Retinal pigment epithelial cell (primary cell): ENCODE measurements around the gene CXCL17.
"Not testable (repeated sequence)": the region's sequence is repeated elsewhere in the genome, so short reads cannot be mapped to it uniquely, and the experiment has no call there.

Experiments
- DNase-seq: peaks from one replicate; pipeline ENCODE4 v3.0.0-alpha.2; 2010; ENCODE audit warnings: low read depth
- H3K4me3 ChIP-seq: 2 replicates; pipeline ENCODE4 v1.5.1; 2011; ENCODE audit warnings: mild to moderate bottlenecking, low read length, control low read depth, moderate library complexity
- TF ChIP-seq, protein P1 (sequence below): conservative IDR thresholded peaks from 2 replicates; pipeline ENCODE4 v1.5.1; 2011; ENCODE audit warnings: low read depth, low read length, control low read depth, inconsistent platforms

CXCL17 gene

DNA sequence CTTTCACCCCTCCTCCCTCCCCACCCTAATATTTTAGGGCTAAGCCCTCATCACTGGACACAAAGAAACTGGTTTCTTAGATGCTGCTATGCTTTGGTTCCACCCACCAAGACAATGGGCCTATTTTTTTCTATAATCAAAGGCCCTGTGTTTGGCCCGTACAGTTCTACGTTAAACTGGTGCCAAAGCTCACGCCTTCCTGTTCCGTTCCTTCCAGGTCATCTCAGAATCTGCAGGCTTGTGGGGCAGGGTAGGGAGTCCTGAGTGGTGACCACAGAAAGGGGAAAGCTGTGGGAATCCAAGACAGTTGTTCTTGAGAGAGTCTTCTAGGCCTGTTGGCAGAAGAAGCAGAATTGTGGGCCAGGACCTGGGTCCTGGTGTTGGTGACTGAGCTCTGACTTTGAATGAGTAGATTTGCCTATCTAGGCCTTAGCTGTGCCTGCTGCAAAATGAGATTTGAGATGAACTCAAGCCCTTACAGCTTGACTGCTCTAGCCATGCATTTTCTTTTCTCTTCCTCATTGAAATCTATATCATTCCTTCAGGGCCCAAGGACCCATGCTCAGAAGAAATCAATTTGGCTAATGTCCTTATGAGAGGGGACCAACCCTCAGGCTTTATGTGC, 19.1 kb upstream of the CXCL17 start:
- TF ChIP-seq, protein P1, sequence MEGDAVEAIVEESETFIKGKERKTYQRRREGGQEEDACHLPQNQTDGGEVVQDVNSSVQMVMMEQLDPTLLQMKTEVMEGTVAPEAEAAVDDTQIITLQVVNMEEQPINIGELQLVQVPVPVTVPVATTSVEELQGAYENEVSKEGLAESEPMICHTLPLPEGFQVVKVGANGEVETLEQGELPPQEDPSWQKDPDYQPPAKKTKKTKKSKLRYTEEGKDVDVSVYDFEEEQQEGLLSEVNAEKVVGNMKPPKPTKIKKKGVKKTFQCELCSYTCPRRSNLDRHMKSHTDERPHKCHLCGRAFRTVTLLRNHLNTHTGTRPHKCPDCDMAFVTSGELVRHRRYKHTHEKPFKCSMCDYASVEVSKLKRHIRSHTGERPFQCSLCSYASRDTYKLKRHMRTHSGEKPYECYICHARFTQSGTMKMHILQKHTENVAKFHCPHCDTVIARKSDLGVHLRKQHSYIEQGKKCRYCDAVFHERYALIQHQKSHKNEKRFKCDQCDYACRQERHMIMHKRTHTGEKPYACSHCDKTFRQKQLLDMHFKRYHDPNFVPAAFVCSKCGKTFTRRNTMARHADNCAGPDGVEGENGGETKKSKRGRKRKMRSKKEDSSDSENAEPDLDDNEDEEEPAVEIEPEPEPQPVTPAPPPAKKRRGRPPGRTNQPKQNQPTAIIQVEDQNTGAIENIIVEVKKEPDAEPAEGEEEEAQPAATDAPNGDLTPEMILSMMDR = no peak
- DNase-seq = no peak
- no peak overlapping the region for H3K4me3 ChIP-seq

DNA sequence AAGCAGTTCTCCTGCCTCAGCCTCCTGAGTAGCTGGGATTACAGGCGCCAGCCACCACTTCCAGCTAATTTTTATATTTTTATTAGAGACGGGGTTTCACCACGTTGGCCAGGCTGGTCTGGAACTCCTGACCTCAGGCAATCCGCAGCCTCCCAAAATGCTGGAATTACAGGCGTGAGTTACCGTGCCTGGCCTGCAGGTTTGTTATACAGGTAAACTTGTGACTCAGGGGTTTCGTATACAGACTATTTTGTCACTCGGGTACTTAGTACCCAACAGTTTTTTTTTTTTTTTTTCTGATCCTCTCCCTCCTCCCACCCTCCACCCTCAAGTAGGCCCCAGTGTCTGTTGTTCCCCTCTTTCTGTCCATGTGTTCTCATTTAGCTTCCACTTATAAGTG, 18.5 kb upstream of the CXCL17 start:
- DNase-seq, H3K4me3 ChIP-seq: not testable (repeated sequence)

DNA sequence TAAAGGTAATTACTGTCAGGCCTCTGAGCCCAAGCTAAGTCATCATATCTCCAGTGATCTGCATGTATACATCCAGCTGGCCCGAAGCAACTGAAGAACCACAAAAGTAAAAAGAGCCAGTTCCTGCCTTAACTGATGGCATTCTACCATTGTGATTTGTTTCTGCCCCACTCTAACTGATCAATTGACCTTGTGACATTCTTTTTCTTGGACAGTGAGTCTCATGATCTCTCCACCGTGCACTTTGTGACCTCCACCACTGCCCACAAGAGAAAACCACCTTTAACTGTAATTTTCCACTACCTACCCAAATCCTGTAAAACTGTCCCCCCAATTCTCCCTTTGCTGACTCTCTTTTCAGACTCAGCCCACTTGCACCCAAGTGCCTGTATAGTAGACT, 17.2 kb upstream of the CXCL17 start:
- no peak overlapping the region for H3K4me3 ChIP-seq
- no peak for DNase-seq
- TF ChIP-seq, protein P1 = no peak

DNA sequence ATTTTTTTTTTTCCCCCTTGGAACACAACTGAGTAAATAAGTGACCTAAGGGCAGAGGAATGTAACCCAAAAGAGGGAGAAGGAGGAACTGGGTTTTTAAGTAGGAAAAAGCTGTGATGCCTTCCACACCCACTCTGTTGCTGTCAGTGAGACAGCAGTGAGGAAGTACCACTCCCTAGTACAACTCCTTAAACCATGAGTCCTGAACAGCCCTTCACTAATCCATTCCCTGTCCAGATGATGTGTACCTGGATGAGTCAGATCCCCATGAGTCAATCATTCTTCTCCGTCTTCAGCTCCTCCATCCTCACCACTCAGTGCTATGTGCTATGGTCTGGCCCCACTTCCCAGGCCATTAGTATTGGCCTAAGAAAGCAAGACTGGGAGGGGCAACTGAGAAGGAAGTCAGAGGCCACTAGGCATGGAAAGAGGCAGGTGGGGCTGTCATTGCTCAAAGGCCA, 12.9 kb upstream of the CXCL17 start:
- H3K4me3 ChIP-seq = no peak overlapping the region
- DNase-seq = no peak
- TF ChIP-seq, protein P1 = no peak

DNA sequence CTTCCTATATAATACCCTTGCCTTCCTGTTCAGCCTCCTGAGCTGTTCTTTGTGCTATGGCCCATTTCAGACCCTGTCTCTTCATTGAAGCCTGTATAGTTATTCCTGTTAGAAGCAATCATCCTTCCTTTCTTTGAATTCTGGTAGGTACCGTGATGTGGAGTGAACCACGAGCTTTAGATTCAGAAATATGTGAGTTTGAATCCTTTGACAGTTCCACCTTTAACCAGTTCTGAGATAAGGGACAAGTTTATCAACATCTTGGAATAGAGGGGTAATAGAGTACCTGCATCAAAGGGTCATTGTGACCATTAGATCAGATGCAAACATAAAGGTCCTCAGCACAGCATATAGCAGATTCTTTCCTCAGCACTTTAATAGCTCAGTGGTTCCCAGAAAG, 12.3 kb upstream of the CXCL17 start:
- TF ChIP-seq, protein P1 = no peak
- no peak overlapping the region for H3K4me3 ChIP-seq
- DNase-seq = no peak

DNA sequence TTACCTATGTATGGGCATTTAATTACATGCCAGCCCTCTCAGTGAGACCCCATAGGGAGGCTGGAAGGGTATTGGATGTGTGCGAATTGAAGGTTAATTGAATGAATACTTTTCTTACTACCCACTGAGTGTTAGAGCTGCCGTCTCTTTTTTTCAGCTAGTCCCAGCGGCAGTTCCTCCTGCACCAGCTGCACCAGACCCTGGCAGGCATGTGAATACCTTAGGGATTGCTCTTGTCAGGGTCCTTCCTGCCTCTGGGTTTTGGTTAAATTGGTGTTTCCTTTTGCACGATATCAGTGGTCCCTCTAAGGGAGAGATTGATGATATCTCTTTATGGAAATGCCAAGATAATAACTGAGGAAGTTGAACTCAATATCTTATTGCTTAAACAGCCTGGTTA, 9.8 kb upstream of the CXCL17 start:
- no peak overlapping the region for H3K4me3 ChIP-seq
- TF ChIP-seq, protein P1 = no peak

DNA sequence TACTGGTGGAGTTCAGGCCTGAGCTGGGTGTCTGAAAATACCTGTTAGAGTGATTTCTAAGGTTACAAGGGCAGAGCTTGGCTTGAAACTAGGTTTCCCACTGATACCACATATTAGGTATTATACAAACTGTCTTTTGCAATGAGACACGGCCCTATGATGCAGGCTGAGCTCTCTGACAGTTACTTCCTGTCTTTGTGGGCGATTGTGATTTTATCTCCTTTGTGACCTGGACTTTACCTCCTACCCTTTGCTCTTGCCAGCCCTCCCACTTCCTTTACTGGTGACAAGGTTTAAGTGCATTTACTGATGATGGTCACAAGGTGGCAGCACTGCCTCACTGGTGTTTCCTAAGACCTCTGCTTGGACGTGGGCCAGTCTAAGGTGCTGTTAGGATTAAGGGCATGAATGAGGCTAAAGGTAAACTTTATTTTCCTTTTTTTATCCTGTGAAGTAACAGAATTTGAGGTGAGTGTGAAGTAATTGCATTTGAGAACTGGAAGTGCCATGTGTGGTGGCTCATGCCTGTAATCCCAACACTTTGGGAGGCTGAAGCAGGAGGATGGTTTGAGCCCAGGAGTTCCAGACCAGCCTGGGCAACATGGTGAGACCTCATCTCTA, 7.7 kb upstream of the CXCL17 start:
- TF ChIP-seq, protein P1 = peak; percentile 85
- DNase-seq = peak; percentile 55
- H3K4me3 ChIP-seq = no peak overlapping the region

More for the DNA sequence above, 9.8 kb upstream of the CXCL17 start:
- no peak for DNase-seq

DNA sequence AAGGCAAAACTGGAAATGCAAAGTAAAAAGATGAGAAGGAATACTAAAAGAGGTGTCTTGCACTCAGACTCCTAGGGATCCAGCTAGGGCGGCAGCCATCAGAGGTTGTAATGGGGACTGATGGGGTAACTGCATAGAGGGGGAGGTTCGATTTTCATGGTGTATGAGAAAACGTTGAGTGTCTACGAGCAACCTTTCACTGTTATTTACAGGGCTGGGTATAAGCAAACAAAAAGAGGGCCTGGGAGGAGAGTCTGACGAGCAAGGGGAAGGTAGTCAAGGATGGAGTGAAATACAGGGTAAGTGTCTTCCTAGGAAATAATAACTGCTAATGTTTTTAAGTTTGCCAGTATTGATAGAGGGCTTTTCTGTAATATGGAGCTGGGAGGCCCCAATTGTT, 5.6 kb upstream of the CXCL17 start:
- not testable (repeated sequence) for DNase-seq, H3K4me3 ChIP-seq
